SK-N-SH (cell line): ENCODE measurements around the gene UPK1A. TPM values are rescaled to one million over a fixed set of nuclear protein-coding genes. Genes with fewer than 3 reads are reported as not detected.

Experiments used
- CTCF ChIA-PET: fragments of 300-600, 350-600 bp; formaldehyde crosslinking; extraction: SDS; loops from one replicate; lab custom pipeline; 2021; lab: Yijun Ruan, JAX
- POLR2A ChIA-PET: fragments of 350-600 bp; sonication (Branson Sonifier 250); formaldehyde crosslinking; extraction: SDS; loops from one replicate; lab custom pipeline; 2020; ENCODE audit warnings: antibody characterized with exemption, inconsistent platforms; lab: Yijun Ruan, JAX
- DNase-seq: peaks from one replicate; pipeline ENCODE4 v3.0.0; 2012
- H2AFZ ChIP-seq: fragments of 200-600 bp; sonication (generic); 2 replicates; pipeline ENCODE4 v1.8.1; 2016; ENCODE audit warnings: antibody characterized with exemption, mild to moderate bottlenecking, low read depth
- H3F3A ChIP-seq: fragments of 200-600 bp; sonication (generic); replicated peaks from 2 replicates; pipeline ENCODE3; 2016; ENCODE audit warnings: antibody characterized with exemption, mild to moderate bottlenecking; ENCODE audit not compliant: insufficient read depth
- H3K27ac ChIP-seq, 2 experiments: fragments of 200-500 bp in 1 of 2; fragments of 200-600 bp in 1 of 2; sonication (Bioruptor generic) in 1 of 2; sonication (generic), shearing (Covaris generic) in 1 of 2; 2 replicates each; pipeline versions ENCODE4 v1.5.1 to v1.6.1; 2014 to 2016; ENCODE audit warnings: low read depth in 2 of 2, inconsistent platforms in 1 of 2, low read length in 1 of 2, mild to moderate bottlenecking in 1 of 2, mixed read lengths in 1 of 2
- H3K27me3 ChIP-seq: fragments of 200-600 bp; sonication (generic), shearing (Covaris generic); 2 replicates; pipeline ENCODE4 v1.6.1; 2016; ENCODE audit warnings: mixed run types; ENCODE audit not compliant: insufficient read depth
- H3K36me3 ChIP-seq, 2 experiments: fragments of 200-500 bp in 1 of 2; fragments of 200-600 bp in 1 of 2; sonication (Bioruptor generic) in 1 of 2; sonication (generic) in 1 of 2; replicated peaks in 1 of 2; 2 replicates each; pipeline versions ENCODE3 to v1.5.1; 2014 to 2016; ENCODE audit warnings: low read length in 1 of 2, mild to moderate bottlenecking in 1 of 2; ENCODE audit not compliant: insufficient read depth in 2 of 2, control insufficient read depth in 1 of 2
- H3K4me1 ChIP-seq, 2 experiments: fragments of 200-500 bp in 1 of 2; fragments of 200-600 bp in 1 of 2; sonication (Bioruptor generic) in 1 of 2; sonication (generic), shearing (Covaris generic) in 1 of 2; 2 replicates each; pipeline versions ENCODE4 v1.5.1 to v1.6.1; 2014 to 2016; ENCODE audit warnings: low read depth in 1 of 2, low read length in 1 of 2, mixed run types in 1 of 2; ENCODE audit not compliant: insufficient read depth in 2 of 2, control insufficient read depth in 1 of 2
- H3K4me2 ChIP-seq: fragments of 200-600 bp; sonication (generic), shearing (Covaris generic); 2 replicates; pipeline ENCODE4 v1.6.1; 2017; ENCODE audit warnings: mixed run types
- H3K4me3 ChIP-seq, 2 experiments: fragments of 200-500 bp in 1 of 2; fragments of 200-600 bp in 1 of 2; sonication (Bioruptor generic) in 1 of 2; sonication (generic), shearing (Covaris generic) in 1 of 2; 2 replicates each; pipeline versions ENCODE4 v1.5.1 to v1.8.1; 2014 to 2016; ENCODE audit warnings: low read depth in 2 of 2, inconsistent platforms in 1 of 2, low read length in 1 of 2, mild to moderate bottlenecking in 1 of 2, mixed read lengths in 1 of 2, moderate library complexity in 1 of 2
- H3K79me2 ChIP-seq: fragments of 200-600 bp; sonication (generic); 2 replicates; pipeline ENCODE4 v1.8.1; 2017; ENCODE audit warnings: mild to moderate bottlenecking; ENCODE audit not compliant: insufficient read depth
- H3K9ac ChIP-seq: fragments of 200-600 bp; sonication (generic); 2 replicates; pipeline ENCODE4 v1.6.1; 2017; ENCODE audit warnings: mixed run types
- H3K9me2 ChIP-seq: fragments of 200-600 bp; sonication (generic); 2 replicates; pipeline ENCODE4 v1.6.1; 2017; ENCODE audit warnings: mixed run types
- H3K9me3 ChIP-seq: fragments of 200-600 bp; sonication (generic); 2 replicates; pipeline ENCODE4 v1.6.1; 2017; ENCODE audit warnings: mixed run types, mild to moderate bottlenecking, moderate library complexity
- H4K20me1 ChIP-seq: fragments of 200-600 bp; sonication (generic); 2 replicates; pipeline ENCODE4 v1.6.1; 2017; ENCODE audit warnings: mild to moderate bottlenecking, mixed run types; ENCODE audit not compliant: insufficient read depth
- ELF1 ChIP-seq: IDR thresholded peaks from 2 replicates; pipeline ENCODE4 v1.4.0; 2012
- FOSL2 ChIP-seq: IDR thresholded peaks from 2 replicates; pipeline ENCODE4 v1.4.0; 2012; ENCODE audit warnings: low read depth, mild to moderate bottlenecking, moderate library complexity, borderline replicate concordance
- GATA2 ChIP-seq: sonication (generic); formaldehyde crosslinking; IDR thresholded peaks from 2 replicates; pipeline ENCODE4 v1.5.0; 2020; ENCODE audit warnings: mild to moderate bottlenecking, missing genetic modification reagents
- JUND ChIP-seq: IDR thresholded peaks from 2 replicates; pipeline ENCODE4 v1.4.0; 2012
- MEF2A ChIP-seq: IDR thresholded peaks from 2 replicates; pipeline ENCODE4 v1.4.0; 2012; ENCODE audit warnings: low read depth, borderline replicate concordance
- MXI1 ChIP-seq: IDR thresholded peaks from 2 replicates; pipeline ENCODE4 v1.6.1; 2012; ENCODE audit warnings: mild to moderate bottlenecking, low read depth, low read length, improper control_type of control experiment
- NFIC ChIP-seq: IDR thresholded peaks from 2 replicates; pipeline ENCODE4 v1.4.0; 2012; ENCODE audit warnings: borderline replicate concordance
- PBX3 ChIP-seq: IDR thresholded peaks from 2 replicates; pipeline ENCODE4; 2012
- POLR2AphosphoS5 ChIP-seq: IDR thresholded peaks from 2 replicates; pipeline ENCODE4 v1.6.1; 2012; ENCODE audit warnings: low read depth, low read length
- RAD21 ChIP-seq: IDR thresholded peaks from 2 replicates; pipeline ENCODE4 v1.6.1; 2012; ENCODE audit warnings: mild to moderate bottlenecking, low read length
- RFX5 ChIP-seq: IDR thresholded peaks from 2 replicates; pipeline ENCODE4 v1.6.1; 2012; ENCODE audit warnings: mild to moderate bottlenecking, improper control_type of control experiment, low read length
- RXRA ChIP-seq: IDR thresholded peaks from 2 replicates; pipeline ENCODE4 v1.4.0; 2012; ENCODE audit warnings: low read depth, mild to moderate bottlenecking, borderline replicate concordance
- SIN3A ChIP-seq: IDR thresholded peaks from 2 replicates; pipeline ENCODE4 v1.6.1; 2012; ENCODE audit warnings: low read depth, mild to moderate bottlenecking, low read length, moderate library complexity, borderline replicate concordance
- SMC3 ChIP-seq: IDR thresholded peaks from 2 replicates; pipeline ENCODE4 v1.6.1; 2012; ENCODE audit warnings: low read depth, low read length, improper control_type of control experiment
- USF2 ChIP-seq: fragments of 150-350 bp; IDR thresholded peaks from 2 replicates; pipeline ENCODE4 v1.6.1; 2017; ENCODE audit warnings: antibody characterized with exemption, low read length, low read depth, borderline replicate concordance
- ZBTB33 ChIP-seq: IDR thresholded peaks from 2 replicates; pipeline ENCODE4 v1.4.0; 2012; ENCODE audit warnings: low read depth, borderline replicate concordance
- WGBS: methylation state at CpG from one replicate; pipeline ENCODE4 v1.1.6; 2017; ENCODE audit warnings: low lambda C conversion rate; 5-methylcytosine and 5-hydroxymethylcytosine counted together
- polyA plus RNA-seq, 3 experiments: library from polyadenylated mRNA; depleted of rRNA; stranded (reverse); fragments of >200 nt; gene quantifications; 2 replicates each; pipeline ENCODE4 v1.2.3, GENCODE V29; 2012

Gene UPK1A
- polyA plus RNA-seq, 1 of the 3 experiments (the other 2 are of a cell fraction): 0.16 TPM

- TF ChIP-seq JUND (no peak), FOSL2 (no peak), USF2 (no peak), SIN3A (no peak), SMC3 (no peak), MXI1 (no peak), PBX3 (no peak), NFIC (no peak), GATA2 (no peak), RXRA (no peak), POLR2AphosphoS5 (no peak), RAD21 (no peak), MEF2A (no peak), RFX5 (no peak), ZBTB33 (no peak), ELF1 (no peak)
- H3K9me3 ChIP-seq: no peaks in the 10 kb centered on the region
- H3K9me2 ChIP-seq: no peaks in the 10 kb centered on the region
- H3K36me3 ChIP-seq: no peaks in the 10 kb centered on the region
- peaks cover 6% of the 10 kb centered on the region for H3F3A ChIP-seq
- no peak overlapping the region for H3K4me3 ChIP-seq
- H4K20me1 ChIP-seq: no peaks in the 10 kb centered on the region
- no peaks in the 10 kb centered on the region for H3K27me3 ChIP-seq
- H2AFZ ChIP-seq: no peak overlapping the region
- ChIA-PET CTCF (interaction anchor here (1.7 to 2.6 kb wide), 4 partner anchors 10 to 164 kb away, joined by 5 to 7 read pairs (median 7); no protein-coding TSS in a partner anchor), POLR2A (interaction anchor here (2.0 kb wide), 1 partner anchor 10 kb away, joined by 7 read pairs; no protein-coding TSS in a partner anchor)
- WGBS: 75% methylated on average over 11 of the region's 11 CpGs
- H3K27ac ChIP-seq: no peak overlapping the region
- H3K79me2 ChIP-seq: no peaks in the 10 kb centered on the region
- H3K4me1 ChIP-seq: peaks cover 5 to 13% of the 10 kb centered on the region in 2 experiments; a peak in 2 of 4 replicates
- no peak overlapping the region for H3K4me2 ChIP-seq
- H3K9ac ChIP-seq: no peak overlapping the region
- no peak for DNase-seq
Observed at GRCh38 chr19:35712567-35713505, 46.5 kb downstream of the UPK1A start.
